ENCODE measurements around the gene PIN1.

Gene PIN1

GRCh38 chr19:9891609-9892373 is 56.7 kb downstream of the PIN1 start:
- DNase-seq, result no peak
